Midbrain (tissue), 1 donor: ENCODE measurements around the gene UBE2B.

Source experiments
- DNase-seq: peaks from one replicate; lab custom pipeline; 2025; lab: John Stamatoyannopoulos, UW

The UBE2B gene

GRCh38 chr5:134437340-134437846 is 66.0 kb downstream of the UBE2B start:
- DNase-seq, result no peak

- DNase-seq, result peak; percentile 7
Observed at GRCh38 chr5:134437847-134438581, 66.6 kb downstream of the UBE2B start.

DNA sequence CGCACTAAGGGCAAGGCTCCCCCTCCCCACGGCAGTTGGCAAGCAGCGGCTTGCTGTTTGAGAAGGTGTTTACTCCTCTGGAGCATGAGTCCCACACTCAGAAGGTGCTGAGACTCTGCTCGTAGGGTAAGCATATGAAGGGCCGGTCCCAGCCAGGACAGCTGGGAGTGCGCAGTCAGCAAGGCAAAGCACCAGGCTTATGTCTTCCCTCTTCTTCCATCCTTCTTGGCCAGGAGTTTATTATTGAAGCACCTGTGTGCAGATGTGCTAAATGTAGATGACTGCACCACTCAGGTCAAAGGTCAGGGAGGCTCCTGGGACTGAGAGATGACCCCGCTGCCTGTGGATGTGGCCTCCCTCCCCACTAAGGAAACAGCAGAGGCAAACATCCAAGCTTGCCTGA is 67.4 kb downstream of the UBE2B start:
- DNase-seq, result no peak

DNA sequence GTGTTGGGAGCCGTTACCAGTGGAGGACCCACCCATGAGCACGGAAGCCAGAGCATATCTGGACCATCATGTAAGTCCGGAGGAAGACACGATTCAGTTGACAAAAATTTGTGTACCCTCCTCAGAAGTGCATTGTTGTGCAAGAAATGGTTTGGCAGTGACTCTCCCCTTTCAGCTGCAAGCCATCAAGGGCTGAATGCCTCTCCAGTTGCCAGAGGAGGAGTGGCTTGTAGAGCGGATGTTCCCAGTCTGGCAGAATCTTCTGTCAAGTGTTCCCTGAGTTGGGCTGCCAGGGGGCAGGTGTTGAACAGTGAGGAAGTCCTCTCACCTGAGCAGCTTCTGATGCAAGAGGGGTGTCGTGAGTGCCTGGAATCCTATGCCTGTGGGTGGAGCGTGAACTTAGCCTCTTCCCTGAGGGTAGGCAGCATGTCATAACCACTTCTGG is 67.9 kb downstream of the UBE2B start:
- peak; percentile 25 for DNase-seq

DNA sequence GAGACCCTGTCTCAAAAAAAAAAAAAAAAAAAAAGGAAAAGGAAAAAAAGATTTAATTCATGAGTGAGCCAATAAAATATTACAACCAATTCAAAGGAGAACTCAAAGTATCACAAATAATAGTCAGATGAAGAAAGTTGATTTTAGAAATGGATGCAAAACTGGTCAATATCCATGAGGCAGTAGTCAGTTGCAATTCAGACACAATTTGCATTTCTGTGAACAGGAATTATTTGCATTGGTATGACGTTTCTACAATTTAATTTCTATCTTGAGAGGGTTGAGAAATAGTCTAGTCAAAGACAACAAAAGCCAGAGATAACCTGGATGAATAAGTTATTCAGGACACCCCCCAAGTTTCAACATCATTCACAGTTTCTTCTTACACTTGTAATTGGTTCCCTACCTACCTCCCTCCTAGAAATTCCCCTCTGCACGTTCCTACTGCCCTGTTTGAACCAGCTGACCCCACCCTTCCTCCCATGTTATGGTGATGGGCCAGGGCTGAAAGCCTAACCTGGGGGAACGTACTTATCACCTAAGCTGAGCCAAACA is 68.9 kb downstream of the UBE2B start:
- no peak for DNase-seq
